GM12878 (cell line): ENCODE measurements around the gene PHC1. TPM values are rescaled to one million over a fixed set of nuclear protein-coding genes. Genes with fewer than 3 reads are reported as not detected.

Experiments
- ATF7 ChIP-seq: fragments of 450-650 bp; IDR thresholded peaks from 2 replicates; pipeline ENCODE4 v1.6.1; 2016; ENCODE audit warnings: low read depth, mild to moderate bottlenecking
- BCL11A ChIP-seq: IDR thresholded peaks from 2 replicates; pipeline ENCODE4 v1.6.1; 2011; ENCODE audit warnings: low read depth, low read length
- BCLAF1 ChIP-seq: fragments of 450-650 bp; IDR thresholded peaks from 2 replicates; pipeline ENCODE4 v1.6.1; 2017; ENCODE audit warnings: antibody characterized with exemption, mild to moderate bottlenecking, moderate library complexity
- CHD4 ChIP-seq: fragments of 200-600 bp; sonication (generic); IDR thresholded peaks from 2 replicates; pipeline ENCODE4 v1.6.1; 2016; ENCODE audit warnings: mild to moderate bottlenecking
- CREB1 ChIP-seq: IDR thresholded peaks from 2 replicates; pipeline ENCODE4 v1.6.1; 2012; ENCODE audit warnings: low read depth, mild to moderate bottlenecking, inconsistent platforms
- EP300 ChIP-seq, 2 experiments: fragments of 150-350 bp in 1 of 2; IDR thresholded peaks; 2 replicates each; pipeline ENCODE4 v1.6.1; 2011 to 2012; ENCODE audit warnings: low read depth in 2 of 2, low read length in 2 of 2, borderline replicate concordance in 1 of 2, improper control_type of control experiment in 1 of 2, inconsistent platforms in 1 of 2; ENCODE audit not compliant: control insufficient read depth in 1 of 2
- EZH2 ChIP-seq: IDR thresholded peaks from 2 replicates; pipeline ENCODE4 v1.6.1; 2012; ENCODE audit warnings: low read depth, mild to moderate bottlenecking, control low read depth, inconsistent platforms, low read length, borderline replicate concordance; ENCODE audit not compliant: control insufficient read depth
- FOXM1 ChIP-seq: IDR thresholded peaks from 2 replicates; pipeline ENCODE4 v1.6.1; 2012; ENCODE audit warnings: low read depth, mild to moderate bottlenecking, inconsistent platforms, low read length, moderate library complexity
- IKZF2 ChIP-seq, 2 experiments: fragments of 450-650 bp; IDR thresholded peaks; 2 replicates each; pipeline ENCODE4 v1.6.1; 2017; ENCODE audit warnings: mild to moderate bottlenecking in 2 of 2, moderate library complexity in 2 of 2
- NFIC ChIP-seq: IDR thresholded peaks from 2 replicates; pipeline ENCODE4 v1.6.1; 2012; ENCODE audit warnings: low read depth, mild to moderate bottlenecking, inconsistent platforms, low read length, moderate library complexity
- NR2F1 ChIP-seq: fragments of 450-650 bp; conservative IDR thresholded peaks from 2 replicates; pipeline ENCODE4 v1.6.1; 2017; ENCODE audit warnings: mild to moderate bottlenecking
- POLR2A ChIP-seq: IDR thresholded peaks from 2 replicates; pipeline ENCODE4 v1.6.1; 2011; ENCODE audit warnings: low read depth, mild to moderate bottlenecking, low read length
- POLR2AphosphoS5 ChIP-seq: IDR thresholded peaks from 2 replicates; pipeline ENCODE4 v1.6.1; 2011; ENCODE audit warnings: mild to moderate bottlenecking, low read length, inconsistent platforms
- RCOR1 ChIP-seq: conservative IDR thresholded peaks from 2 replicates; pipeline ENCODE4 v1.6.1; 2012; ENCODE audit warnings: low read depth, low read length, improper control_type of control experiment
- RELB ChIP-seq: fragments of 450-650 bp; IDR thresholded peaks from 2 replicates; pipeline ENCODE4 v1.6.1; 2017; ENCODE audit warnings: low read depth, mild to moderate bottlenecking, moderate library complexity
- SMAD1 ChIP-seq: fragments of 450-650 bp; IDR thresholded peaks from 2 replicates; pipeline ENCODE4 v1.6.1; 2018; ENCODE audit warnings: mild to moderate bottlenecking, low read depth; ENCODE audit not compliant: partially characterized antibody
- STAT3 ChIP-seq: IDR thresholded peaks from 2 replicates; pipeline ENCODE4 v1.6.1; 2011; ENCODE audit warnings: low read depth, low read length, improper control_type of control experiment
- SUZ12 ChIP-seq: fragments of 200-600 bp; sonication (generic); IDR thresholded peaks from one replicate; pipeline ENCODE4 v1.6.1; 2018; ENCODE audit warnings: antibody characterized with exemption, mild to moderate bottlenecking; ENCODE audit not compliant: unreplicated experiment
- WRNIP1 ChIP-seq: IDR thresholded peaks from 2 replicates; pipeline ENCODE4 v1.6.1; 2011; ENCODE audit warnings: low read depth, low read length, improper control_type of control experiment, borderline replicate concordance
- polyA plus RNA-seq, 11 experiments: library from polyadenylated mRNA; depleted of rRNA in 4 of 11; unstranded in 6 of 11; stranded (reverse) in 5 of 11; fragments of >200 nt; fragmentation: Nextera tagmentation in 4 of 11; fragmentation: Illumina TruSeq in 1 of 11; extraction: Ambion mirVana in 4 of 11; extraction: Trizol in 1 of 11; gene quantifications; 1 replicate in 1 of 11; 2 replicates in 10 of 11; pipeline versions ENCODE4 v1.2.1 to v1.2.3, GENCODE V29; 2011 to 2016; ENCODE audit warnings: inconsistent platforms in 2 of 11, missing spikeins in 2 of 11, low read depth in 1 of 11
- total RNA-seq, 4 experiments: library from RNA; depleted of rRNA in 3 of 4; stranded (reverse); fragments of >200 nt in 3 of 4; fragmentation: Illumina TruSeq in 1 of 4; extraction: Trizol in 1 of 4; gene quantifications; 2 replicates each; pipeline versions ENCODE4 v1.2.1 to v1.2.3, GENCODE V29; 2013 to 2021
- TF ChIP-seq, protein P1 (sequence below): fragments of 450-650 bp; formaldehyde crosslinking; IDR thresholded peaks from 2 replicates; pipeline ENCODE4 v1.4.0; 2022; ENCODE audit warnings: mild to moderate bottlenecking, moderate library complexity
- TF ChIP-seq, protein P2 (sequence below): IDR thresholded peaks from 2 replicates; pipeline ENCODE4 v1.6.1; 2012; ENCODE audit warnings: low read depth, low read length, improper control_type of control experiment

Gene PHC1
- total and polyA plus RNA-seq, 10 of the 15 experiments (the other 5 are each of a cell fraction or from before 2014, with no cell fraction given): 0.50 to 16.3 (median 2.1) TPM

DNA sequence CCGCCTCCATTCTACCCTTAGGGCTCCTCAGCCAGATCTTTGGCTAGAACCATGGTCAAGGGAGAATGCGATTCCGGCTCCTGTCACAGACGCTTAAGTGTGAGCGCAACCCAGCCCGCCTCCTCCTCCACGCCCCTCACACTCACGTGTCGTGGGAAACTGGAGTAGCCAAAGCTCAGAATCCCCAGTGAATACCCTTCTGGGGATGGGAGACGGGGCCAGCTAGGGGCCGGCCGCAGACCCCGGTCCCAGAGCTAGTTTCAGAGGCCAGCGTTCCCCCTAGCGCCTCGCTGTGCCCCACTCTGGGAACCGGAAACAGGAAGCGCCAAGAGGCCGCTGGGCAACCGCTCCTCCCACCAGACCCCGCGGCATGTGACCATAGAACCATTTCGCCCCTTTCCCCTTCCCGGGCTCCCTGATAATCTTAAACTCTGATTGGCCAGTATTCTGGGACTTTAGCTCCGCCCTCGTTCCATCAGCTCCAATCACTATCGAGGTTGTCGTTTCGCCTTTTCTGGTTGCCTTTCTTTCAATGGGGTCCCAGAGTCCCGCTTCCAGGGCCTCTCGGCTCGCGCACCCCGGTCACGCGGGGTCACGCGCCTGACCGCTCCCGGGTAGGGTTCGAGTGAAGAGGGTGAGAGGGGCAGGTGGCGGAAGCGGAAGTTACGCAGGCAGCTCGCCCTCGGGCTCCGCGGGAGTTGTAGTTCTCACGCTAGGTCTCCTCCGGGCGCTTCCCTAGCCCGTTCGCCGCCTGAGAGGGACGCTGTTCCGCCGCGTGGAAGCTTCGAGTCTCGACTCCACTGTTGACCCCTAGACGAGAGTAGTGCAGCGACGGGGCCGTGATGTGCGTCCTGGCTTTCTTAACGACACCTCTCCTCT lies 35.3 kb downstream of the PHC1 start, which contains the start of gene M6PR (continued):
- TF ChIP-seq, protein P1, sequence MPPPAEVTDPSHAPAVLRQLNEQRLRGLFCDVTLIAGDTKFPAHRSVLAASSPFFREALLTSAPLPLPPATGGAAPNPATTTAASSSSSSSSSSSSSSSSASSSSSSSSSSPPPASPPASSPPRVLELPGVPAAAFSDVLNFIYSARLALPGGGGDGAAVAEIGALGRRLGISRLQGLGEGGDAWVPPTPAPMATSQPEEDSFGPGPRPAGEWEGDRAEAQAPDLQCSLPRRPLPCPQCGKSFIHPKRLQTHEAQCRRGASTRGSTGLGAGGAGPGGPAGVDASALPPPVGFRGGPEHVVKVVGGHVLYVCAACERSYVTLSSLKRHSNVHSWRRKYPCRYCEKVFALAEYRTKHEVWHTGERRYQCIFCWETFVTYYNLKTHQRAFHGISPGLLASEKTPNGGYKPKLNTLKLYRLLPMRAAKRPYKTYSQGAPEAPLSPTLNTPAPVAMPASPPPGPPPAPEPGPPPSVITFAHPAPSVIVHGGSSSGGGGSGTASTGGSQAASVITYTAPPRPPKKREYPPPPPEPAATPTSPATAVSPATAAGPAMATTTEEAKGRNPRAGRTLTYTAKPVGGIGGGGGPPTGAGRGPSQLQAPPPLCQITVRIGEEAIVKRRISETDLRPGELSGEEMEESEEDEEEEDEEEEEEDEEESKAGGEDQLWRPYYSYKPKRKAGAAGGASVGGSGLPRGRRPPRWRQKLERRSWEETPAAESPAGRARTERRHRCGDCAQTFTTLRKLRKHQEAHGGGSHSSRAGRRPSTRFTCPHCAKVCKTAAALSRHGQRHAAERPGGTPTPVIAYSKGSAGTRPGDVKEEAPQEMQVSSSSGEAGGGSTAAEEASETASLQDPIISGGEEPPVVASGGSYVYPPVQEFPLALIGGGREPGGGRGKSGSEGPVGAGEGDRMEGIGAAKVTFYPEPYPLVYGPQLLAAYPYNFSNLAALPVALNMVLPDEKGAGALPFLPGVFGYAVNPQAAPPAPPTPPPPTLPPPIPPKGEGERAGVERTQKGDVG (CRISPR knock-in tag): no peak
- TF ChIP-seq NR2F1 (peak; percentile 83), RELB (peak; percentile 46; the same call in 1 of the 2 replicates), ATF7 (no peak), CREB1 (peak; percentile 97), CHD4 (no peak), WRNIP1 (no peak), RCOR1 (0 out of 2 replicates have a peak, but pooled peaks have one; percentile 24), POLR2A (peak; percentile 81), IKZF2 (IDR thresholded peaks at IDR 0.05) (peak; percentile 53 to 61; a peak in 2 of 4 replicates), EZH2 (no peak), BCLAF1 (no peak), FOXM1 (no peak), SUZ12 (no peak), NFIC (peak; percentile 54; the same call in 1 of the 2 replicates), STAT3 (no peak), SMAD1 (peak; percentile 43), EP300 (IDR thresholded peaks at IDR 0.05; ENCODE audit: borderline replicate concordance in 1 of 2, control insufficient read depth in 1 of 2, low read depth in 2 of 2, low read length in 2 of 2) (0 out of 4 replicates have a peak, but pooled peaks of 1 of the 2 experiments have one; percentile 39), BCL11A (no peak), POLR2AphosphoS5 (peak; percentile 92)
- TF ChIP-seq, protein P2, sequence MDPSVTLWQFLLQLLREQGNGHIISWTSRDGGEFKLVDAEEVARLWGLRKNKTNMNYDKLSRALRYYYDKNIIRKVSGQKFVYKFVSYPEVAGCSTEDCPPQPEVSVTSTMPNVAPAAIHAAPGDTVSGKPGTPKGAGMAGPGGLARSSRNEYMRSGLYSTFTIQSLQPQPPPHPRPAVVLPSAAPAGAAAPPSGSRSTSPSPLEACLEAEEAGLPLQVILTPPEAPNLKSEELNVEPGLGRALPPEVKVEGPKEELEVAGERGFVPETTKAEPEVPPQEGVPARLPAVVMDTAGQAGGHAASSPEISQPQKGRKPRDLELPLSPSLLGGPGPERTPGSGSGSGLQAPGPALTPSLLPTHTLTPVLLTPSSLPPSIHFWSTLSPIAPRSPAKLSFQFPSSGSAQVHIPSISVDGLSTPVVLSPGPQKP: peak; percentile 50; the same call in 1 of the 2 replicates
